Esophagus muscularis mucosa (tissue), 3 donors: ENCODE measurements around the gene PXMP4.

Experiments used
- POLR2A ChIP-seq: fragments of 450-650 bp; IDR thresholded peaks from one replicate; pipeline ENCODE4 v1.6.1; 2017; ENCODE audit warnings: antibody characterized with exemption, moderate library complexity, mild to moderate bottlenecking, low read depth
- POLR2AphosphoS5 ChIP-seq, 2 donors: sonication (generic); formaldehyde crosslinking; IDR thresholded peaks; one replicate each; pipeline ENCODE4 v1.6.1; 2017; ENCODE audit warnings: antibody characterized with exemption in 2 of 2
- TF ChIP-seq, protein P1 (sequence below), 3 experiments: fragments of 200-600 bp in 2 of 3; fragments of 450-650 bp in 1 of 3; sonication (generic) in 2 of 3; IDR thresholded peaks; one replicate each; pipeline ENCODE4 v1.5.1; 2017 to 2019; ENCODE audit warnings: antibody characterized with exemption in 3 of 3, mild to moderate bottlenecking in 2 of 3, moderate library complexity in 1 of 3

DNA sequence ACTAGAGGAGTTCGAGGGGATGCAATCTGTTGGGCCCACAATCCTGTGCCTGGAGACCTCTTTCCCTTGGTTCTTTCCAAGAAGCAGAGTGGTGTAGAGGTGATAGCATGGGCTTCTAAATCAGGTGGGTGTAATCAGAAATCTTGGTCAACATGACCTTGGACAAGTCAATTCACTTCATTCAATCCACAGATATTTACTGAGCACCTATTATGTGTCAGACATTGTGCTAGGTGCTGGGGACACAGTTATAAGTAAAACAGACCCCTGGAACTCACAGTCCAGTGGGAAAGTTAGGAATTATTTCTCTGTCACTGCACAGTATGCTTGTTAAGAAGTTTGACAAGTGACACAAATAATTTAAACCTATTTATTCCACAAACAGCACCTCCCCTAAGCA is 30.6 kb downstream of the PXMP4 start:
- TF ChIP-seq, protein P1, sequence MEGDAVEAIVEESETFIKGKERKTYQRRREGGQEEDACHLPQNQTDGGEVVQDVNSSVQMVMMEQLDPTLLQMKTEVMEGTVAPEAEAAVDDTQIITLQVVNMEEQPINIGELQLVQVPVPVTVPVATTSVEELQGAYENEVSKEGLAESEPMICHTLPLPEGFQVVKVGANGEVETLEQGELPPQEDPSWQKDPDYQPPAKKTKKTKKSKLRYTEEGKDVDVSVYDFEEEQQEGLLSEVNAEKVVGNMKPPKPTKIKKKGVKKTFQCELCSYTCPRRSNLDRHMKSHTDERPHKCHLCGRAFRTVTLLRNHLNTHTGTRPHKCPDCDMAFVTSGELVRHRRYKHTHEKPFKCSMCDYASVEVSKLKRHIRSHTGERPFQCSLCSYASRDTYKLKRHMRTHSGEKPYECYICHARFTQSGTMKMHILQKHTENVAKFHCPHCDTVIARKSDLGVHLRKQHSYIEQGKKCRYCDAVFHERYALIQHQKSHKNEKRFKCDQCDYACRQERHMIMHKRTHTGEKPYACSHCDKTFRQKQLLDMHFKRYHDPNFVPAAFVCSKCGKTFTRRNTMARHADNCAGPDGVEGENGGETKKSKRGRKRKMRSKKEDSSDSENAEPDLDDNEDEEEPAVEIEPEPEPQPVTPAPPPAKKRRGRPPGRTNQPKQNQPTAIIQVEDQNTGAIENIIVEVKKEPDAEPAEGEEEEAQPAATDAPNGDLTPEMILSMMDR (IDR thresholded peaks at IDR 0.05), result no peak
- TF ChIP-seq POLR2A, result no peak
- no peak for TF ChIP-seq POLR2AphosphoS5 (IDR thresholded peaks at IDR 0.05)
